OCI-LY1 (cell line): ENCODE measurements around the gene FKBP4.

Experiments used
- H2AFZ ChIP-seq: fragments of 200-600 bp; sonication (generic), shearing (Covaris generic); 2 replicates; pipeline ENCODE4 v1.6.0; 2014; ENCODE audit warnings: antibody characterized with exemption, mild to moderate bottlenecking, low read length
- H3F3A ChIP-seq: fragments of 200-600 bp; sonication (generic), shearing (Covaris generic); 2 replicates; pipeline ENCODE4 v1.6.0; 2014; ENCODE audit warnings: mild to moderate bottlenecking, antibody characterized with exemption, low read length, moderate library complexity; ENCODE audit not compliant: insufficient read depth
- H3K27ac ChIP-seq: fragments of 200-600 bp; sonication (generic); 2 replicates; pipeline ENCODE4 v1.5.1; 2014; ENCODE audit warnings: low read length, mixed run types, mild to moderate bottlenecking, low read depth; ENCODE audit not compliant: poor library complexity, severe bottlenecking
- H3K27me3 ChIP-seq: fragments of 200-600 bp; sonication (generic); 2 replicates; pipeline ENCODE4 v1.6.0; 2014; ENCODE audit warnings: antibody characterized with exemption, mild to moderate bottlenecking, low read length, moderate library complexity; ENCODE audit not compliant: insufficient read depth
- H3K36me3 ChIP-seq: fragments of 200-600 bp; sonication (generic); 2 replicates; pipeline ENCODE4 v1.6.1; 2014; ENCODE audit warnings: mild to moderate bottlenecking, antibody characterized with exemption, low read length, moderate library complexity, mixed read lengths; ENCODE audit not compliant: insufficient read depth
- H3K4me1 ChIP-seq: fragments of 200-600 bp; sonication (generic); 2 replicates; pipeline ENCODE4 v1.5.1; 2014; ENCODE audit warnings: mild to moderate bottlenecking, low read length, moderate library complexity; ENCODE audit not compliant: insufficient read depth, severe bottlenecking
- H3K4me2 ChIP-seq: fragments of 200-600 bp; sonication (generic), shearing (Covaris generic); 2 replicates; pipeline ENCODE4 v1.6.1; 2014; ENCODE audit warnings: low read length
- H3K4me3 ChIP-seq: fragments of 200-600 bp; sonication (generic); 2 replicates; pipeline ENCODE4 v1.5.1; 2014; ENCODE audit warnings: low read length, low read depth, mild to moderate bottlenecking, mixed read lengths; ENCODE audit not compliant: poor library complexity, severe bottlenecking
- H3K79me2 ChIP-seq: fragments of 200-600 bp; shearing (Covaris generic); 2 replicates; pipeline ENCODE4 v1.6.1; 2016; ENCODE audit warnings: mixed run types, low read length, mixed read lengths; ENCODE audit not compliant: insufficient read depth
- H3K9ac ChIP-seq: fragments of 200-600 bp; sonication (generic), shearing (Covaris generic); 2 replicates; pipeline ENCODE4 v1.6.1; 2014; ENCODE audit warnings: mild to moderate bottlenecking, low read length, mixed read lengths
- H3K9me2 ChIP-seq: fragments of 200-600 bp; sonication (generic), shearing (Covaris generic); 2 replicates; pipeline ENCODE4 v1.6.1; 2014; ENCODE audit warnings: low read depth, mild to moderate bottlenecking, low read length, mixed read lengths
- H3K9me3 ChIP-seq: fragments of 200-600 bp; shearing (Covaris generic); 2 replicates; pipeline ENCODE4 v1.6.1; 2014; ENCODE audit warnings: low read length, mixed read lengths
- H4K20me1 ChIP-seq: fragments of 200-600 bp; sonication (generic), shearing (Covaris generic); 2 replicates; pipeline ENCODE4 v1.6.0; 2016; ENCODE audit warnings: mild to moderate bottlenecking, low read length; ENCODE audit not compliant: insufficient read depth
- CTCF ChIP-seq: fragments of 200-600 bp; sonication (generic), shearing (Covaris generic); IDR thresholded peaks from 2 replicates; pipeline ENCODE4 v1.5.1; 2017; ENCODE audit warnings: mild to moderate bottlenecking, antibody characterized with exemption, low read length, moderate library complexity, mixed read lengths
- EZH2 ChIP-seq: fragments of 200-600 bp; sonication (generic), shearing (Covaris generic); IDR thresholded peaks from 2 replicates; pipeline ENCODE4 v1.8.0; 2017; ENCODE audit warnings: borderline replicate concordance, mixed run types, mild to moderate bottlenecking, antibody characterized with exemption, low read length, moderate library complexity, mixed read lengths

The FKBP4 gene

GRCh38 chr12:2794736-2795289 is at the start of gene FKBP4:
FKBP4 (plus strand) TSS chr12:2794970; CDS start chr12:2795140, 170 bp downstream.
- Histone ChIP-seq H3K36me3 (peaks cover 34% of the 10 kb centered on the region), H3K27ac (no peak within 1 kb of the TSS), H3K4me2 (peak within 1 kb of the TSS; percentile 80), H3K9me3 (no peaks in the 10 kb centered on the region), H3K27me3 (no peaks in the 10 kb centered on the region; the same call in 1 of the 2 replicates), H3K4me1 (peaks cover 23% of the 10 kb centered on the region), H3K4me3 (peak within 1 kb of the TSS; percentile 83), H3K79me2 (peaks cover 12% of the 10 kb centered on the region), H3K9me2 (no peaks in the 10 kb centered on the region), H2AFZ (no peak within 1 kb of the TSS), H3F3A (no peaks in the 10 kb centered on the region), H3K9ac (peak within 1 kb of the TSS; percentile 83), H4K20me1 (no peaks in the 10 kb centered on the region)
- TF ChIP-seq EZH2, result no peak
- TF ChIP-seq CTCF, result no peak

- Histone ChIP-seq H3F3A (no peaks in the 10 kb centered on the region), H3K79me2 (no peaks in the 10 kb centered on the region), H3K4me1 (no peaks in the 10 kb centered on the region), H2AFZ (no peak overlapping the region), H3K9me3 (no peaks in the 10 kb centered on the region), H4K20me1 (no peaks in the 10 kb centered on the region), H3K4me3 (no peak overlapping the region), H3K9ac (no peak overlapping the region), H3K27ac (no peak overlapping the region), H3K9me2 (no peaks in the 10 kb centered on the region), H3K36me3 (no peaks in the 10 kb centered on the region), H3K27me3 (no peaks in the 10 kb centered on the region), H3K4me2 (no peak overlapping the region)
- TF ChIP-seq EZH2 (no peak), CTCF (no peak)
These were observed 49.1 kb upstream of the FKBP4 start for GRCh38 chr12:2745655-2746054.

GRCh38 chr12:2749580-2749979 is 45.2 kb upstream of the FKBP4 start:
- no peaks in the 10 kb centered on the region for H3K9me3 ChIP-seq
- H3K36me3 ChIP-seq, result no peaks in the 10 kb centered on the region
- H3K9ac ChIP-seq, result no peak overlapping the region
- H3K9me2 ChIP-seq, result no peaks in the 10 kb centered on the region
- no peak overlapping the region for H3K4me3 ChIP-seq
- no peak overlapping the region for H3K27ac ChIP-seq
- no peaks in the 10 kb centered on the region for H3K79me2 ChIP-seq
- no peaks in the 10 kb centered on the region for H3K4me1 ChIP-seq
- H3K4me2 ChIP-seq, result no peak overlapping the region
- H3K27me3 ChIP-seq, result 0 out of 2 replicates have a peak, but pooled peaks cover 3% of the 10 kb centered on the region
- no peaks in the 10 kb centered on the region for H4K20me1 ChIP-seq
- no peaks in the 10 kb centered on the region for H3F3A ChIP-seq
- no peak for TF ChIP-seq EZH2
- no peak for TF ChIP-seq CTCF
- H2AFZ ChIP-seq, result no peak overlapping the region
